Gastroesophageal sphincter (tissue), 3 donors: ENCODE results near the gene KCTD16.

ENCODE experiments used
- CTCF ChIP-seq, 4 experiments: fragments of 200-600 bp in 2 of 4; fragments of 450-650 bp in 2 of 4; sonication (generic) in 1 of 4; IDR thresholded peaks; one replicate each; pipeline ENCODE4 v1.5.1; 2017 to 2019; ENCODE audit warnings: antibody characterized with exemption in 4 of 4, mild to moderate bottlenecking in 2 of 4, moderate library complexity in 2 of 4
- EP300 ChIP-seq: sonication (generic); formaldehyde crosslinking; IDR thresholded peaks from one replicate; pipeline ENCODE4 v1.6.1; 2017; ENCODE audit warnings: antibody characterized with exemption, mild to moderate bottlenecking
- POLR2A ChIP-seq, 2 donors: fragments of 450-650 bp; IDR thresholded peaks; one replicate each; pipeline ENCODE4 v1.6.1; 2017; ENCODE audit warnings: antibody characterized with exemption in 2 of 2, mild to moderate bottlenecking in 2 of 2, moderate library complexity in 1 of 2
- POLR2AphosphoS5 ChIP-seq: sonication (generic); formaldehyde crosslinking; IDR thresholded peaks from one replicate; pipeline ENCODE4 v1.6.1; 2017; ENCODE audit warnings: antibody characterized with exemption

- TF ChIP-seq POLR2A (IDR thresholded peaks at IDR 0.05) (no peak), CTCF (IDR thresholded peaks at IDR 0.05) (no peak), EP300 (no peak), POLR2AphosphoS5 (no peak)
Observed at GRCh38 chr5:144267961-144268513, 97.4 kb downstream of the KCTD16 start.
